Measurements from ENCODE around the gene ENTPD1.
"Not testable (repeated sequence)": the region's sequence is repeated elsewhere in the genome, so short reads cannot be mapped to it uniquely, and the experiment has no call there.

Gene ENTPD1

DNA sequence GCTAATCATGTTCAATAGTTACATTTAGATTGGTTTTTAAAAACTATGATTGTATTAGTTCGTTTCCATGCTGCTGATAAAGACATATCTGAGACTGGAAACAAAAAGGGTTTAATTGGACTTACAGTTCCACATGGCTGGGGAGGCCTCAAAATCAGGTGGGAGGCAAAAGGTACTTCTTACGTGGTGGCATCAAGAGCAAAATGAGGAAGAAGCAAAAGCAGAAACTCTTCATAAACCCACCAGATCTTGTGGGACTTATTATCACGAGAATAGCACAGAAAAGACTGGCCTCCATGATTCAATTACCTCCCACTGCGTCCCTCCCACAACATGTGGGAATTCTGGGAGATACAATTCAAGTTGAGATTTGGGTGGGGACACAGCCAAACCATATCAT, 117.7 kb downstream of the ENTPD1 start:
- Histone ChIP-seq H3K9me3 (no peaks in the 10 kb centered on the region), H3K36me3 (peaks cover 29 to 56% (median 30%) of the 10 kb centered on the region in 3 donors), H3K27me3 (no peaks in the 10 kb centered on the region), H3K4me1 (peaks cover 0 to 4% (median 0%) of the 10 kb centered on the region in 4 donors), H3K27ac (no peak overlapping the region), H3K4me3 (no peak overlapping the region)
- DNase-seq, result no peak
- TF ChIP-seq, protein P1, sequence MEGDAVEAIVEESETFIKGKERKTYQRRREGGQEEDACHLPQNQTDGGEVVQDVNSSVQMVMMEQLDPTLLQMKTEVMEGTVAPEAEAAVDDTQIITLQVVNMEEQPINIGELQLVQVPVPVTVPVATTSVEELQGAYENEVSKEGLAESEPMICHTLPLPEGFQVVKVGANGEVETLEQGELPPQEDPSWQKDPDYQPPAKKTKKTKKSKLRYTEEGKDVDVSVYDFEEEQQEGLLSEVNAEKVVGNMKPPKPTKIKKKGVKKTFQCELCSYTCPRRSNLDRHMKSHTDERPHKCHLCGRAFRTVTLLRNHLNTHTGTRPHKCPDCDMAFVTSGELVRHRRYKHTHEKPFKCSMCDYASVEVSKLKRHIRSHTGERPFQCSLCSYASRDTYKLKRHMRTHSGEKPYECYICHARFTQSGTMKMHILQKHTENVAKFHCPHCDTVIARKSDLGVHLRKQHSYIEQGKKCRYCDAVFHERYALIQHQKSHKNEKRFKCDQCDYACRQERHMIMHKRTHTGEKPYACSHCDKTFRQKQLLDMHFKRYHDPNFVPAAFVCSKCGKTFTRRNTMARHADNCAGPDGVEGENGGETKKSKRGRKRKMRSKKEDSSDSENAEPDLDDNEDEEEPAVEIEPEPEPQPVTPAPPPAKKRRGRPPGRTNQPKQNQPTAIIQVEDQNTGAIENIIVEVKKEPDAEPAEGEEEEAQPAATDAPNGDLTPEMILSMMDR (IDR thresholded peaks at IDR 0.05), result no peak
- intact Hi-C loops (cut with DNase I; ENCODE audit: low total_unique reads), result no loop called here

DNA sequence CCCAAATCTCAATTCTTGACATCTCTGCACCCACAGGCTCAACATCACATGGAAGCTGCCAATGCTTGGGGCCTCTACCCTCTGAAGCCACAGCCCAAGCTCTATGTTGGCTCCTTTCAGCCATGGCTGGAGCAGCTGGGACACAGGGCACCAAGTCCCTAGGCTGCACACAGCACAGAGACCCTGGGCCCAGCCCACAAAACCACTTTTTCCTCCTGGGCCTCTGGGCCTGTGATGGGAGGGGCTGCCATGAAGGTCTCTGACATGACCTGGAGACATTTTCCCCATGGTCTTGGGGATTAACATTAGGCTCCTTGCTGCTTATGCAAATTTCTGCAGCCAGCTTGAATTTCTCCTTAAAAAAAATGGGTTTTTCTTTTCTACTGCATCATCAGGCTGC, 118.8 kb downstream of the ENTPD1 start:
- H3K27me3 ChIP-seq; intact Hi-C loops (cut with DNase I; ENCODE audit: low total_unique reads); H3K9me3 ChIP-seq; H3K27ac ChIP-seq; DNase-seq; H3K4me3 ChIP-seq: not testable (repeated sequence)
- Histone ChIP-seq H3K4me1 (peaks cover 0 to 15% (median 2%) of the 10 kb centered on the region in 4 donors), H3K36me3 (peaks cover 27 to 53% (median 29%) of the 10 kb centered on the region in 3 donors)

DNA sequence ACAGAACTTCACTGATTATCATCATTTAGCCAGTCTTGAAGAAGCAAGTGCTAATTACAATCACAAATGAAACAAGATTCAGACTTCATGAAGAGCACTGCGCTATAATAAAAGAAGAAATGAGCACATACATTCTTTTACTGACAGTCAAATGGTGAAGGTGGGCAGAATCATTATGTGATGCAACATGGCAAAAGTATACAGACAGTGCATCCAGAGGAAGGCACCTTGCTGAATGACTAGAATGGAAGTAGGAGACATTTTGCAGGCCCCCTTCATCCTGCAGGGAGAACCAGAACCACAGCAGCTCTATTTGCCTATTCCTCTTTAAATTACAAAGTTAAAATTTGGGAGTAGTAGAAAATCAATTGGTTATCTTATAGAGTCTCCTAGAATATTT, 120.8 kb downstream of the ENTPD1 start:
- peaks cover 0 to 31% (median 6%) of the 10 kb centered on the region in 4 donors for H3K4me1 ChIP-seq
- H3K27ac ChIP-seq, result no peak overlapping the region
- no peak for DNase-seq
- H3K9me3 ChIP-seq, result no peaks in the 10 kb centered on the region
- intact Hi-C loops (cut with DNase I; ENCODE audit: low total_unique reads), result no loop called here
- peaks cover 22 to 47% (median 23%) of the 10 kb centered on the region in 3 donors for H3K36me3 ChIP-seq
- H3K4me3 ChIP-seq, result no peak overlapping the region
- TF ChIP-seq, protein P1 (IDR thresholded peaks at IDR 0.05), result no peak
- H3K27me3 ChIP-seq, result no peaks in the 10 kb centered on the region

DNA sequence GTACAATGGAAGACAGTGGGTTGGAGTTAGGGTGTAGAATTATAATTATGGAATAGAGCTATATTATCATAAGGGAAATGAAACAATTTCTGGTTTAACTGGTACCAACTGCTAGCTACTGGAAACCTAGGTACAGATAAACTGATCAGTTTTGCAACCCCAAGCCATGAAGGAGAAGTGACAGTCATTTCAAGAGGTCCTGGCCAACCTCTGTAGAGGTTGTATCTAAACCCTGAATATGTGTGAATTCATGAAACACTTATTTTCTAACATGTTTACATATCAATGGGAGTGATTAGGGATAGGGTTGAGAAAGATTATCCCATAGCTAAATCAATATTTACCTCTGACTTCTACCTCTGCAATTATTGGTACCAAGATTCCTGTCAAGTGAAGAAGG, 121.9 kb downstream of the ENTPD1 start:
- intact Hi-C loops (cut with DNase I; ENCODE audit: low total_unique reads), result no loop called here
- DNase-seq, result no peak
- TF ChIP-seq, protein P1 (IDR thresholded peaks at IDR 0.05), result no peak

DNA sequence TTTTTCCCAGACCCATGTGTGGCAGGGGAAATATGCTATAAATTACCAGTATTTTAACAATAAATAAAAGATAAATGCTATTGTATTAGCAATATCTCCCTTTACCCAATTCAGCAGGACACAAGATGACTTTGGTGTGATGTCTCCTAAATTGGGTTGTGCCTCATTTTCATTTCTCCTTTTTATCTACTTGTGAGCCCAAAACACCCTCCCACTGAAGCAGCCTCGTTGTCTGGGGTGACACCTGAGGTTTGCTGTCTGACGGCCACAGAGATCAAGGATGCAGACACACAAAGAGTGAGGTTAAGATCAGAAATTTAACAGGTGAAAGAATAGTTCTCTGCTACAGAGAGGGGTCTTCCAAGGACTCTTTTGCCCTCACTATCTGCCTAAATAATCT, 124.7 kb downstream of the ENTPD1 start:
- peak overlapping the region; percentile 79 to 84 for H3K27ac ChIP-seq
- peaks cover 3 to 10% (median 7%) of the 10 kb centered on the region in 3 donors for H3K36me3 ChIP-seq
- H3K9me3 ChIP-seq, result no peaks in the 10 kb centered on the region
- TF ChIP-seq, protein P1 (IDR thresholded peaks at IDR 0.05), result no peak
- H3K27me3 ChIP-seq, result no peaks in the 10 kb centered on the region
- H3K4me1 ChIP-seq, result peaks cover 0 to 48% (median 11%) of the 10 kb centered on the region in 4 donors
- intact Hi-C loops (cut with DNase I; ENCODE audit: low total_unique reads), result no loop called here
- no peak overlapping the region for H3K4me3 ChIP-seq
- DNase-seq, result no peak

More for the DNA sequence above, 121.9 kb downstream of the ENTPD1 start:
- peak overlapping the region in 1 of 2 donors; percentile 84 for H3K27ac ChIP-seq
- H3K36me3 ChIP-seq, result peaks cover 11 to 36% (median 18%) of the 10 kb centered on the region in 3 donors
- H3K27me3 ChIP-seq, result no peaks in the 10 kb centered on the region
- H3K4me3 ChIP-seq, result no peak overlapping the region
- H3K9me3 ChIP-seq, result no peaks in the 10 kb centered on the region
- H3K4me1 ChIP-seq, result peaks cover 0 to 37% (median 8%) of the 10 kb centered on the region in 4 donors

DNA sequence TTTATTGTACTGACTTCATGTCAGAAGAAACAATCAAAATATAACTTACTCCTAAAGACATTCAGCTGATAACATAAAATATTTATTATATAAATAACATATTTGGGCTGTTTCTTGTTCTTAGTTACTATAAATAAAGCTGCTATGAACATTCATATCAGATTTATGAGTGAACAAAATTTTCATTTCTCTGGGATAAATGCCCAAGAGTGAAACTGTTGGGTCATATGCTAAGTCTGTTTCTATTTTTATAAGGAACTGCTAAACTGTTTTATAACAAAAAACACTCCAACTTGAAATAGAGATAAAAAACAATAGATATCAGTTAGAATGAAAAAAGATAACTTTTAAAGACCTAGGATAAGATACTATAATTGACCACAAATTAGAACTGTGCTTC, 125.4 kb downstream of the ENTPD1 start:
- peaks cover 0 to 48% (median 11%) of the 10 kb centered on the region in 4 donors for H3K4me1 ChIP-seq
- H3K4me3 ChIP-seq, result no peak overlapping the region
- H3K27ac ChIP-seq, result peak overlapping the region; percentile 79 to 84
- intact Hi-C loops (cut with DNase I; ENCODE audit: low total_unique reads), result no loop called here
- H3K9me3 ChIP-seq, result no peaks in the 10 kb centered on the region
- H3K36me3 ChIP-seq, result peaks cover under 1 to 6% (median 3%) of the 10 kb centered on the region in 3 donors
- no peaks in the 10 kb centered on the region for H3K27me3 ChIP-seq
- TF ChIP-seq, protein P1 (IDR thresholded peaks at IDR 0.05), result no peak
- DNase-seq, result no peak
